HG03575 (cell line): ENCODE measurements around the gene AMN1.
"Not testable (repeated sequence)": the region's sequence is repeated elsewhere in the genome, so short reads cannot be mapped to it uniquely, and the experiment has no call there.

Experiments used
- ATAC-seq: cut with Tn5 transposase; IDR thresholded peaks from one replicate; pipeline ENCODE4 v1.9.1; 2021; ENCODE audit not compliant: unreplicated experiment, insufficient number of reproducible peaks, low FRiP score; ENCODE audit errors: extremely low read depth

Gene AMN1

GRCh38 chr12:31736472-31736871 lies 7.7 kb upstream of the AMN1 start:
- peak; percentile 41 for ATAC-seq

- not testable (repeated sequence) for ATAC-seq
Measured at GRCh38 chr12:31733549-31734432, 5.0 kb upstream of the AMN1 start.

- ATAC-seq, result no peak
Measured at GRCh38 chr12:31732926-31733548, 4.2 kb upstream of the AMN1 start.

GRCh38 chr12:31731203-31731602 lies 2.4 kb upstream of the AMN1 start:
- ATAC-seq, result not testable (repeated sequence)

GRCh38 chr12:31729705-31730104 lies 884 bp upstream of the AMN1 start:
- no peak for ATAC-seq

GRCh38 chr12:31728289-31728916 lies 418 bp downstream of the AMN1 start:
- no peak for ATAC-seq

- no peak for ATAC-seq
Measured at GRCh38 chr12:31727192-31727591, 1.6 kb downstream of the AMN1 start.

- no peak for ATAC-seq
Measured at GRCh38 chr12:31726575-31726974, 2.2 kb downstream of the AMN1 start.

GRCh38 chr12:31724557-31724956 lies 4.3 kb downstream of the AMN1 start:
- no peak for ATAC-seq

GRCh38 chr12:31722580-31722979 lies 6.2 kb downstream of the AMN1 start:
- no peak for ATAC-seq

GRCh38 chr12:31718542-31719198 lies 10.2 kb downstream of the AMN1 start:
- ATAC-seq, result not testable (repeated sequence)

GRCh38 chr12:31716998-31717397 lies 11.8 kb downstream of the AMN1 start:
- ATAC-seq, result not testable (repeated sequence)

- peak; percentile 62 for ATAC-seq
Measured at GRCh38 chr12:31715283-31715825, 13.5 kb downstream of the AMN1 start.

GRCh38 chr12:31714406-31715271 lies 14.2 kb downstream of the AMN1 start:
- no peak for ATAC-seq

- no peak for ATAC-seq
Measured at GRCh38 chr12:31712877-31713276, 15.9 kb downstream of the AMN1 start.

GRCh38 chr12:31710021-31710818 lies 18.6 kb downstream of the AMN1 start:
- ATAC-seq, result no peak

GRCh38 chr12:31708118-31708517 lies 20.7 kb downstream of the AMN1 start:
- not testable (repeated sequence) for ATAC-seq

- ATAC-seq, result no peak
Measured at GRCh38 chr12:31705621-31706020, 23.2 kb downstream of the AMN1 start.
